ENCODE data around the gene SNX1.
A peak's percentile ranks its signal among the peaks of the same experiment; 100 is the strongest.
"Not testable (repeated sequence)": the region's sequence is repeated elsewhere in the genome, so short reads cannot be mapped to it uniquely, and the experiment has no call there.

The SNX1 gene

DNA sequence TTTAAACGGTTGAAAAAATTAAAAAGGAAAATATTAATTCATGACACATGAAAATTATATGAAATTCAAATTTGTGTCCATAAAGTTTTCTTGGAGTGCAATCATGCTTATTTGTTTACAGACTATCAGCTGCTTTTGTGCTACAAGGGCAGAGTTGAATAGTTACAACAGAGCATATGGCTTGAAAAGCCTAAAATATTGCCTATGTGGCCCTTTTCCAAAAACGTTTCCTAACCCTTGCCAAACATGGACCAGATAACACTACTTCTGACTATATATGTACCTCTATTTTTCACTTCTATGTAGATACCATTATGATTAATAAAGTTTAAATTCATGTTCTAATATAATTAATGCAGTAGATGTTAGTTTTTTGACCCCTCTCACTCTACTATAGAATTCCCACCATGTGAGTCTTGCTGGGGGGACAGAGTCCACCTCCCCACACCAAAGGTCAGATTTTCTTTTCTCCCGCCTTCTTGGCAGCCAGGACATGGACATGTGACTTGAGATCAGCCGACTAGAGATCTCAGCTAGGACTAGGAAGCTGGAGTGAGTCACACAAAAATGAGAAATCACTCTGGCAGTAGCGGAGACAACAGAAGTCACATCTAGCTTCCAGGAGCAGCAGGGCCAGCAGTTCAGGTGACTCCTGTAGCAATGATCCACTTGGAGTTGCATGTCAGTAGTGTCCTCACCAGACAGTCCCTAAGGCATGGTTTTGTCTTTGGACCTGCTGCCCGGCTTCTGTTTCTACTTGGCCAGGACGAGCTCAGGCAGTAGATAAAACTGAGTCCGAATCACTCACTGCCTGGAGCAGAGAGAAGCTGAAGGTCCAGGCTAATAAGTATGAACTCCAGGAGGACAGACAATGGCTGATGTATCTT lies 24.6 kb upstream of the SNX1 start:
- no peak overlapping the region for H4K8ac ChIP-seq (ENCODE audit: low read length)
- H3K4me1 ChIP-seq (ENCODE audit: control insufficient read depth, insufficient read depth, low read depth, low read length), result peaks cover 6% of the 10 kb centered on the region
- no peak overlapping the region for H2BK120ac ChIP-seq (ENCODE audit: low read depth, low read length)
- H3K9me3 ChIP-seq (ENCODE audit: control insufficient read depth, low read length), result no peaks in the 10 kb centered on the region
- H2AK5ac ChIP-seq (ENCODE audit: low read length, severe bottlenecking), result no peak overlapping the region
- peak overlapping the region; percentile 78 for H3K9ac ChIP-seq (ENCODE audit: low read length)
- no peak overlapping the region for H4K91ac ChIP-seq (ENCODE audit: low read length)
- peak overlapping the region in 1 of 2 experiments; percentile 74 for H3K4ac ChIP-seq (ENCODE audit: low read depth in 1 of 2, low read length in 2 of 2)
- WGBS, result 73% methylated on average over 6 of the region's 8 CpGs
- H2BK12ac ChIP-seq (ENCODE audit: low read length in 2 of 2), result peak overlapping the region in 1 of 2 experiments; percentile 48
- H3K27ac ChIP-seq (ENCODE audit: low read length, poor library complexity, severe bottlenecking), result peak overlapping the region; percentile 56
- H3K18ac ChIP-seq (ENCODE audit: low read depth in 1 of 2, low read length in 2 of 2), result peak overlapping the region; percentile 2 to 68
- peak overlapping the region in 1 of 2 experiments; percentile 83 for H3K14ac ChIP-seq (ENCODE audit: low read length in 2 of 2)
- no peak overlapping the region for H3K4me2 ChIP-seq (ENCODE audit: low read length, poor library complexity, severe bottlenecking)
- H2BK5ac ChIP-seq (ENCODE audit: low read depth, low read length, poor library complexity, severe bottlenecking), result no peak overlapping the region
- no peaks in the 10 kb centered on the region for H3K27me3 ChIP-seq (ENCODE audit: control insufficient read depth in 1 of 2, insufficient read depth in 1 of 2, low read length in 2 of 2)
- H3K4me3 ChIP-seq (ENCODE audit: insufficient read depth in 1 of 2, low read depth in 1 of 2, low read length in 2 of 2), result no peak overlapping the region
- peaks cover 6% of the 10 kb centered on the region for H3K79me1 ChIP-seq (replicated peaks; ENCODE audit: low read length, poor library complexity, severe bottlenecking)
- peaks cover 6 to 31% of the 10 kb centered on the region in 2 experiments for H3K36me3 ChIP-seq (ENCODE audit: control insufficient read depth in 1 of 2, insufficient read depth in 2 of 2, low read depth in 1 of 2, low read length in 2 of 2)
- H2AFZ ChIP-seq (ENCODE audit: low read depth, low read length), result no peak overlapping the region
- peak; percentile 85 for DNase-seq
- H2BK15ac ChIP-seq (ENCODE audit: low read depth, poor library complexity, severe bottlenecking), result no peak overlapping the region
- no peak overlapping the region for H3K23ac ChIP-seq (ENCODE audit: low read length in 2 of 2)

GRCh38 chr15:64071931-64072765 lies 23.6 kb upstream of the SNX1 start:
- Histone ChIP-seq H3K4me2 (ENCODE audit: low read length, poor library complexity, severe bottlenecking) (no peak overlapping the region), H3K4ac (ENCODE audit: low read depth in 1 of 2, low read length in 2 of 2) (peak overlapping the region in 1 of 2 experiments; percentile 74), H3K9me3 (ENCODE audit: control insufficient read depth, low read length) (no peaks in the 10 kb centered on the region), H3K4me3 (ENCODE audit: insufficient read depth in 1 of 2, low read depth in 1 of 2, low read length in 2 of 2) (peak overlapping the region in 1 of 2 experiments; percentile 3), H3K79me1 (replicated peaks; ENCODE audit: low read length, poor library complexity, severe bottlenecking) (peaks cover 7% of the 10 kb centered on the region), H3K36me3 (ENCODE audit: control insufficient read depth in 1 of 2, insufficient read depth in 2 of 2, low read depth in 1 of 2, low read length in 2 of 2) (peaks cover 6 to 34% of the 10 kb centered on the region in 2 experiments), H2BK15ac (ENCODE audit: low read depth, poor library complexity, severe bottlenecking) (no peak overlapping the region), H4K8ac (ENCODE audit: low read length) (no peak overlapping the region), H2BK120ac (ENCODE audit: low read depth, low read length) (no peak overlapping the region), H3K18ac (ENCODE audit: low read depth in 1 of 2, low read length in 2 of 2) (peak overlapping the region; percentile 2 to 68), H2AFZ (ENCODE audit: low read depth, low read length) (no peak overlapping the region), H3K9ac (ENCODE audit: low read length) (peak overlapping the region; percentile 78), H3K23ac (ENCODE audit: low read length in 2 of 2) (no peak overlapping the region), H3K27me3 (ENCODE audit: control insufficient read depth in 1 of 2, insufficient read depth in 1 of 2, low read length in 2 of 2) (no peaks in the 10 kb centered on the region), H2BK5ac (ENCODE audit: low read depth, low read length, poor library complexity, severe bottlenecking) (no peak overlapping the region), H3K27ac (ENCODE audit: low read length, poor library complexity, severe bottlenecking) (peak overlapping the region; percentile 56), H4K91ac (ENCODE audit: low read length) (no peak overlapping the region), H2BK12ac (ENCODE audit: low read length in 2 of 2) (no peak overlapping the region), H3K4me1 (ENCODE audit: control insufficient read depth, insufficient read depth, low read depth, low read length) (peaks cover 6% of the 10 kb centered on the region), H2AK5ac (ENCODE audit: low read length, severe bottlenecking) (no peak overlapping the region), H3K14ac (ENCODE audit: low read length in 2 of 2) (peak overlapping the region in 1 of 2 experiments; percentile 83)
- WGBS, result 97% methylated on average over 3 of the region's 4 CpGs
- no peak for DNase-seq

- Histone ChIP-seq H2BK12ac (ENCODE audit: low read length in 2 of 2) (no peak overlapping the region), H3K18ac (ENCODE audit: low read depth in 1 of 2, low read length in 2 of 2) (no peak overlapping the region), H3K4me3 (ENCODE audit: insufficient read depth in 1 of 2, low read depth in 1 of 2, low read length in 2 of 2) (no peak overlapping the region), H2AK5ac (ENCODE audit: low read length, severe bottlenecking) (no peak overlapping the region), H3K4me1 (ENCODE audit: control insufficient read depth, insufficient read depth, low read depth, low read length) (peaks cover 5% of the 10 kb centered on the region), H3K4me2 (ENCODE audit: low read length, poor library complexity, severe bottlenecking) (no peak overlapping the region), H2BK15ac (ENCODE audit: low read depth, poor library complexity, severe bottlenecking) (no peak overlapping the region), H3K9me3 (ENCODE audit: control insufficient read depth, low read length) (no peaks in the 10 kb centered on the region), H3K79me1 (replicated peaks; ENCODE audit: low read length, poor library complexity, severe bottlenecking) (peaks cover 9% of the 10 kb centered on the region), H2BK120ac (ENCODE audit: low read depth, low read length) (no peak overlapping the region), H4K91ac (ENCODE audit: low read length) (no peak overlapping the region), H2AFZ (ENCODE audit: low read depth, low read length) (no peak overlapping the region), H4K8ac (ENCODE audit: low read length) (no peak overlapping the region), H3K9ac (ENCODE audit: low read length) (peak overlapping the region; percentile 78), H2BK5ac (ENCODE audit: low read depth, low read length, poor library complexity, severe bottlenecking) (no peak overlapping the region), H3K27me3 (ENCODE audit: control insufficient read depth in 1 of 2, insufficient read depth in 1 of 2, low read length in 2 of 2) (no peaks in the 10 kb centered on the region), H3K23ac (ENCODE audit: low read length in 2 of 2) (no peak overlapping the region), H3K27ac (ENCODE audit: low read length, poor library complexity, severe bottlenecking) (no peak overlapping the region), H3K4ac (ENCODE audit: low read depth in 1 of 2, low read length in 2 of 2) (no peak overlapping the region), H3K14ac (ENCODE audit: low read length in 2 of 2) (no peak overlapping the region), H3K36me3 (ENCODE audit: control insufficient read depth in 1 of 2, insufficient read depth in 2 of 2, low read depth in 1 of 2, low read length in 2 of 2) (peaks cover 6 to 41% of the 10 kb centered on the region in 2 experiments)
- WGBS, result 96% methylated on average over 2 of the region's 2 CpGs
- no peak for DNase-seq
These were observed 23.0 kb upstream of the SNX1 start for GRCh38 chr15:64072812-64073211.

DNA sequence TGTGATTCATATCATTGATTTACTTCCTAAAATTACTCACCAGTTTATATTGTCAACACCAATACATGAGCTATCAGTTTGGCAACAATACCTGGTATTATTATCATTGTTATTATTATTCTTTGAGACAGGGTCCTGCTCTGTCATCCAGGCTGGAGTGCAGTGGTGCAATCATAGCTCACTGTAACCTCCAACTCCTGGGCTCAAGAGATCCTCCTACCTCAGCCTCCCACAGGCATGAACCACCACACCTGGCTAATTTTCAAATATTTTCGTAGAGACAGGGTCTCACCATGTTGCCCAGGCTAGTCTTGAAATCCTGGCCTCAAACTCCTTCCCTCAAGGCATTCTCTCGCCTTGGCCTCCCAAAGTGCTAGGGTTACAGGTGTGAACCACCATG lies 22.3 kb upstream of the SNX1 start:
- not testable (repeated sequence) for H3K4ac ChIP-seq (ENCODE audit: low read depth in 1 of 2, low read length in 2 of 2); H4K91ac ChIP-seq (ENCODE audit: low read length); H3K4me3 ChIP-seq (ENCODE audit: insufficient read depth in 1 of 2, low read depth in 1 of 2, low read length in 2 of 2); H2AK5ac ChIP-seq (ENCODE audit: low read length, severe bottlenecking); H3K4me1 ChIP-seq (ENCODE audit: control insufficient read depth, insufficient read depth, low read depth, low read length); H3K27ac ChIP-seq (ENCODE audit: low read length, poor library complexity, severe bottlenecking); H3K9ac ChIP-seq (ENCODE audit: low read length); H3K9me3 ChIP-seq (ENCODE audit: control insufficient read depth, low read length); H4K8ac ChIP-seq (ENCODE audit: low read length); H2BK15ac ChIP-seq (ENCODE audit: low read depth, poor library complexity, severe bottlenecking); DNase-seq; H2BK12ac ChIP-seq (ENCODE audit: low read length in 2 of 2); H3K27me3 ChIP-seq (ENCODE audit: control insufficient read depth in 1 of 2, insufficient read depth in 1 of 2, low read length in 2 of 2); H2BK120ac ChIP-seq (ENCODE audit: low read depth, low read length); H2BK5ac ChIP-seq (ENCODE audit: low read depth, low read length, poor library complexity, severe bottlenecking); H3K23ac ChIP-seq (ENCODE audit: low read length in 2 of 2); H3K79me1 ChIP-seq (replicated peaks; ENCODE audit: low read length, poor library complexity, severe bottlenecking); H3K4me2 ChIP-seq (ENCODE audit: low read length, poor library complexity, severe bottlenecking); H3K14ac ChIP-seq (ENCODE audit: low read length in 2 of 2); H2AFZ ChIP-seq (ENCODE audit: low read depth, low read length); H3K18ac ChIP-seq (ENCODE audit: low read depth in 1 of 2, low read length in 2 of 2)
- H3K36me3 ChIP-seq (ENCODE audit: control insufficient read depth in 1 of 2, insufficient read depth in 2 of 2, low read depth in 1 of 2, low read length in 2 of 2), result peaks cover 6 to 42% of the 10 kb centered on the region in 2 experiments
- WGBS, result 94% methylated on average over 2 of the region's 2 CpGs

All from mesenchymal stem cell (in vitro differentiated cells and primary cell).